Measurements from ENCODE around the gene TRIML2.
A peak's percentile ranks its signal among the peaks of the same experiment; 100 is the strongest.

GRCh38 chr4:188130355-188130754 is 21.0 kb upstream of the TRIML2 start:
- TF ChIP-seq, protein P1, sequence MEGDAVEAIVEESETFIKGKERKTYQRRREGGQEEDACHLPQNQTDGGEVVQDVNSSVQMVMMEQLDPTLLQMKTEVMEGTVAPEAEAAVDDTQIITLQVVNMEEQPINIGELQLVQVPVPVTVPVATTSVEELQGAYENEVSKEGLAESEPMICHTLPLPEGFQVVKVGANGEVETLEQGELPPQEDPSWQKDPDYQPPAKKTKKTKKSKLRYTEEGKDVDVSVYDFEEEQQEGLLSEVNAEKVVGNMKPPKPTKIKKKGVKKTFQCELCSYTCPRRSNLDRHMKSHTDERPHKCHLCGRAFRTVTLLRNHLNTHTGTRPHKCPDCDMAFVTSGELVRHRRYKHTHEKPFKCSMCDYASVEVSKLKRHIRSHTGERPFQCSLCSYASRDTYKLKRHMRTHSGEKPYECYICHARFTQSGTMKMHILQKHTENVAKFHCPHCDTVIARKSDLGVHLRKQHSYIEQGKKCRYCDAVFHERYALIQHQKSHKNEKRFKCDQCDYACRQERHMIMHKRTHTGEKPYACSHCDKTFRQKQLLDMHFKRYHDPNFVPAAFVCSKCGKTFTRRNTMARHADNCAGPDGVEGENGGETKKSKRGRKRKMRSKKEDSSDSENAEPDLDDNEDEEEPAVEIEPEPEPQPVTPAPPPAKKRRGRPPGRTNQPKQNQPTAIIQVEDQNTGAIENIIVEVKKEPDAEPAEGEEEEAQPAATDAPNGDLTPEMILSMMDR (optimal IDR thresholded peaks at IDR 0.05 in 1 of 3, IDR thresholded peaks at IDR 0.05 in 1 of 3, conservative IDR thresholded peaks at IDR 0.05 in 1 of 3; ENCODE audit: extremely low read depth in 1 of 3, insufficient read depth in 2 of 3, low read length in 3 of 3) = peak in 1 of 3 experiments; percentile 20
- no peak for TF ChIP-seq EZH2 (IDR thresholded peaks at IDR 0.05; ENCODE audit: low read length)

Data from keratinocyte (primary cell).